GM23248 (cell line): ENCODE measurements around the gene EPHB6.

Experiments used
- EZH2 ChIP-seq: fragments of 200-600 bp; sonication (generic); IDR thresholded peaks from 2 replicates; pipeline ENCODE4 v1.6.1; 2018; ENCODE audit warnings: antibody characterized with exemption, mild to moderate bottlenecking; ENCODE audit not compliant: insufficient read depth, poor library complexity, severe bottlenecking
- EZH2phosphoT487 ChIP-seq: fragments of 200-600 bp; sonication (generic); IDR thresholded peaks from 2 replicates; pipeline ENCODE4 v1.6.1; 2018; ENCODE audit warnings: antibody characterized with exemption, moderate library complexity, mild to moderate bottlenecking, low read depth; ENCODE audit not compliant: insufficient read depth

- TF ChIP-seq EZH2 (no peak), EZH2phosphoT487 (no peak)
Observed at GRCh38 chr7:142891490-142892082, 36.7 kb downstream of the EPHB6 start.
